ENCODE measurements around the gene ATP6V0A4.

The ATP6V0A4 gene

DNA sequence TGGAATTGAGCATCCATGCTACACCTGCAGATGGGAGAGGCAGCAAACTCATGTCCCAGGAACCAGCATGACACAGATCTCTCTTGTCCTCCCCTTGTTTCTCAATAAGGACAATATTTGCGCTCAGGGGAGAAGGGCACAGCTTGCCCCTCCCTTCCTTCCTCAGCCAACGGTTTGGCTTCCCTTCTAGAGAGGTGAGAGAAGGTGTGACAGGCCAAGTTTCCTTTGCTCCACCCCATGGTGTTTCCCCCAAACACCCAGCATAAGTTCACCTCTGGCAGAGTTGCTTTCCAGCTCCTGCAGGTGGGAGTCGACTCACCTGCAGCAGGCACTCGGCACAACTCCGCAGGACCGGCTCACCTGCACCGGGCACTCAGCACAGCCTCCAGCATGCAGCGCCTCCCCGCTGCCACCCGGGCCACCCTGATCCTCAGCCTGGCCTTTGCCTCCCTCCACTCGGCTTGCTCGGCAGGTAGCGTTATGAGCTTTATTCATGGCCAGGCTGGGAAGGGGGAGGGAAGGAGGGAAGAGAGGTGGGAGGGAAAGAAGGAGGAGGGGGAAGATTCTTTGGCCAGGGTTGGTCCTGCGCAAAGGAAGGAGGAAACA, at the start of gene ATP6V0A4, which contains the start of gene TMEM213:
TSS of gene ATP6V0A4 (minus strand) at position 482 of the 606 bp plus-strand sequence. CDS start 26,949 bp downstream, outside the sequence.
TSS of gene TMEM213 (plus strand) at position 280 of the 606 bp plus-strand sequence. CDS start at position 391, 111 bp downstream.
- Mint-ChIP-seq H3K27me3 (peaks cover 10 to 12% of the 10 kb centered on the region in 2 donors), H3K4me1 (no peaks in the 10 kb centered on the region), H3K27ac (no peak within 1 kb of the TSS), H3K36me3 (no peaks in the 10 kb centered on the region), H3K9me3 (no peaks in the 10 kb centered on the region), H3K4me3 (no peak within 1 kb of the TSS)
- DNase-seq (no peak), ATAC-seq (replicated peaks) (no peak)

DNA sequence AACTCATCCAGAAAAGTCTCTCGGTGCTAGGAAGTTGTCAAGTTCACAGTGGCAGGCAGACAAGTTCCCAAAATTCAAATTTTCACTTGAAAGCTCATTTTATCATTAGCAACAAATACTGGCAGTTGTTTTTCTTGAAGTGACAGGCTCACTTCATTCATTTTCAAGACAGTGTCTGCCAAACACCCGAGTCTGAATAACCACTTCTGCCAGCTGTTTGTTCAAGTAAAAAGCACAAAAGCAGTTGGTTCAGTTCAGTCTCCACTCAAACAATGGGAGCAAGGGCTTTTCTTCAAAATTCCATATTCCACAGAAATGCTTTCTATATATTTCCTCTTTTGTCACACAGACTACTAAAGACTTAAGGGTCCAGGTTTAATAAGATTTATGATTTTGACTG, 47.7 kb upstream of the ATP6V0A4 start:
- Mint-ChIP-seq H3K36me3 (peaks cover 0 to 3% of the 10 kb centered on the region in 2 donors), H3K9me3 (peaks cover 3% of the 10 kb centered on the region in 2 donors), H3K4me1 (no peaks in the 10 kb centered on the region), H3K27ac (no peak overlapping the region), H3K27me3 (no peaks in the 10 kb centered on the region), H3K4me3 (no peak overlapping the region)
- DNase-seq (no peak), ATAC-seq (replicated peaks) (no peak)

GRCh38 chr7:138843632-138844580, 45.9 kb upstream of the ATP6V0A4 start:
- H3K4me1 Mint-ChIP-seq, result no peaks in the 10 kb centered on the region
- H3K9me3 Mint-ChIP-seq, result no peaks in the 10 kb centered on the region
- DNase-seq (no peak), ATAC-seq (replicated peaks) (no peak)
- H3K27ac Mint-ChIP-seq, result no peak overlapping the region
- no peak overlapping the region for H3K4me3 Mint-ChIP-seq
- H3K27me3 Mint-ChIP-seq, result no peaks in the 10 kb centered on the region
- H3K36me3 Mint-ChIP-seq, result no peaks in the 10 kb centered on the region

- no peak overlapping the region for H3K4me3 Mint-ChIP-seq
Observed at GRCh38 chr7:138842111-138842510, 44.1 kb upstream of the ATP6V0A4 start.

GRCh38 chr7:138838166-138838565, 40.2 kb upstream of the ATP6V0A4 start:
- H3K27ac Mint-ChIP-seq, result no peak overlapping the region
- DNase-seq (no peak), ATAC-seq (replicated peaks) (no peak)
- H3K27me3 Mint-ChIP-seq, result no peaks in the 10 kb centered on the region
- no peak overlapping the region for H3K4me3 Mint-ChIP-seq
- H3K36me3 Mint-ChIP-seq, result no peaks in the 10 kb centered on the region
- no peaks in the 10 kb centered on the region for H3K9me3 Mint-ChIP-seq
- H3K4me1 Mint-ChIP-seq, result no peaks in the 10 kb centered on the region

More at GRCh38 chr7:138842111-138842510, 44.1 kb upstream of the ATP6V0A4 start:
- Mint-ChIP-seq H3K27me3 (no peaks in the 10 kb centered on the region), H3K27ac (no peak overlapping the region), H3K36me3 (no peaks in the 10 kb centered on the region), H3K4me1 (no peaks in the 10 kb centered on the region), H3K9me3 (no peaks in the 10 kb centered on the region)
- ATAC-seq (replicated peaks), result no peak
- DNase-seq, result no peak

DNA sequence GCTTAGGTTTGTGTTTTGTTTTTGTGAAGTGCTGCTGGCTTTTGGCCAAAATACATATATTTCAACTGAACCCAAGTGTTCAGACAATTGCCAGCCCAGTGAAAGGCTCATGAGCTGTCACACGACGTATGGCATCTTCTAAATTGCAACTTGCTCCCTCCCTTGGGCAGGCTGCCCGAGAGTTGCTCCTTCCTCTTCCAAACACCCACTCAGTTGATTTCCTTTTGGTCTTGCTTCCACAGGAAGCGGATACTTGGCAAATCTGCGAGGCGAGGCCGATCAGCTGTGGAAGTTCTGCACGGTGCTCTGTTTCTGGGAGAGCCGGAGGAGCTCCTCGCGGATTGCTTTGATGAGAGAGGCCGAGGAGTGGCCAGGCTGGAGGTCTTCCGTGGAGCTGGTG, 39.6 kb upstream of the ATP6V0A4 start:
- no peaks in the 10 kb centered on the region for H3K9me3 Mint-ChIP-seq
- no peaks in the 10 kb centered on the region for H3K36me3 Mint-ChIP-seq
- no peak overlapping the region for H3K27ac Mint-ChIP-seq
- ATAC-seq (replicated peaks) (no peak), DNase-seq (no peak)
- H3K27me3 Mint-ChIP-seq, result no peaks in the 10 kb centered on the region
- no peaks in the 10 kb centered on the region for H3K4me1 Mint-ChIP-seq
- H3K4me3 Mint-ChIP-seq, result no peak overlapping the region

DNA sequence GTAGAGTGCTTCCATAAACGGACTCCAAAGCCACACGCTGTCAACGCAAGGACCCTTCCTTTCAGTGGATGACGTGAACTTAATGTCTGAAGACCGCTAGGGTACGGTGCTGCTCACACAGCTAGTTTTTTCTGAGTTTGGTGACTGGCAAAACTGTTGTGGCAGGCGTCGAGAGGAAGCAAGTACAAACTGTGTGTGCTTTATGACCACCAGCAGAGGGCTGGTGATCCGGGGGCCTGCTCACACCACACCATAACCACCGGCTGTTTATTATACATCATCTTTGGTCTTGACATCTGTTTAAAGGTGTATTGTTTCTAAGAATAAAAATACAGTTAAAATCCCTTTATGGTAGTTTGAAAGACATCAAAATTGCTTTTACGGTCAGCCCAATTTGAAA, 37.1 kb upstream of the ATP6V0A4 start:
- H3K27ac Mint-ChIP-seq, result no peak overlapping the region
- H3K4me3 Mint-ChIP-seq, result no peak overlapping the region
- H3K27me3 Mint-ChIP-seq, result no peaks in the 10 kb centered on the region
- H3K9me3 Mint-ChIP-seq, result no peaks in the 10 kb centered on the region
- H3K4me1 Mint-ChIP-seq, result no peaks in the 10 kb centered on the region
- DNase-seq, result no peak
- no peaks in the 10 kb centered on the region for H3K36me3 Mint-ChIP-seq
- ATAC-seq (replicated peaks), result no peak

- Mint-ChIP-seq H3K9me3 (no peaks in the 10 kb centered on the region), H3K4me1 (no peaks in the 10 kb centered on the region), H3K4me3 (no peak overlapping the region), H3K27me3 (no peaks in the 10 kb centered on the region), H3K27ac (no peak overlapping the region), H3K36me3 (no peaks in the 10 kb centered on the region)
- ATAC-seq (replicated peaks) (no peak), DNase-seq (no peak)
Observed at GRCh38 chr7:138834583-138834982, 36.6 kb upstream of the ATP6V0A4 start.

DNA sequence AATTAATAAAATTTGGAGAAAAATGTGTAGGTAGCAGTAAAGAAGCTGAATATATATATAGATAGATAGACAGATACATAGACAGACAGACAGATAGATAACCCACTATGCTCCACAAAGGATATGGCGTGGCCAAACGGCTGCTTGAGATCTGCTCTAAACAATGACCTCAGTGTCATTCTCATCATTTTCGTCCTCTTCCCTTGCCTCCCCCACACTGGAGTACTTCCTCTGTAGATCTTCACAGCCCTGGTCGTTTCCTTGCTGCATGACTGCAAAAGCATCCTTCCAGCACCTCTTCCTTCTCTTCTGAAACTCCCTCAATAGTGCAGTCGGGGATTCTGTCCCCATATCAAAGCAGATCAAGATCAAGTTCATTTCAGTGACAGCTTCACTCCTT, 35.6 kb upstream of the ATP6V0A4 start:
- Mint-ChIP-seq H3K27ac (no peak overlapping the region), H3K4me3 (no peak overlapping the region), H3K9me3 (no peaks in the 10 kb centered on the region), H3K4me1 (no peaks in the 10 kb centered on the region), H3K27me3 (no peaks in the 10 kb centered on the region), H3K36me3 (no peaks in the 10 kb centered on the region)
- ATAC-seq (replicated peaks), result no peak
- DNase-seq, result no peak

- Mint-ChIP-seq H3K4me3 (no peak overlapping the region), H3K4me1 (no peaks in the 10 kb centered on the region), H3K27me3 (no peaks in the 10 kb centered on the region), H3K9me3 (no peaks in the 10 kb centered on the region), H3K36me3 (no peaks in the 10 kb centered on the region), H3K27ac (no peak overlapping the region)
- no peak for ATAC-seq (replicated peaks)
- no peak for DNase-seq
Observed at GRCh38 chr7:138832966-138833365, 35.0 kb upstream of the ATP6V0A4 start.

GRCh38 chr7:138829335-138829734, 31.3 kb upstream of the ATP6V0A4 start:
- H3K4me3 Mint-ChIP-seq, result no peak overlapping the region
- ATAC-seq (replicated peaks), result no peak
- no peak overlapping the region for H3K27ac Mint-ChIP-seq
- no peaks in the 10 kb centered on the region for H3K27me3 Mint-ChIP-seq
- no peak for DNase-seq
- H3K36me3 Mint-ChIP-seq, result no peaks in the 10 kb centered on the region
- H3K4me1 Mint-ChIP-seq, result no peaks in the 10 kb centered on the region
- peaks cover 0 to 6% of the 10 kb centered on the region in 2 donors for H3K9me3 Mint-ChIP-seq

DNA sequence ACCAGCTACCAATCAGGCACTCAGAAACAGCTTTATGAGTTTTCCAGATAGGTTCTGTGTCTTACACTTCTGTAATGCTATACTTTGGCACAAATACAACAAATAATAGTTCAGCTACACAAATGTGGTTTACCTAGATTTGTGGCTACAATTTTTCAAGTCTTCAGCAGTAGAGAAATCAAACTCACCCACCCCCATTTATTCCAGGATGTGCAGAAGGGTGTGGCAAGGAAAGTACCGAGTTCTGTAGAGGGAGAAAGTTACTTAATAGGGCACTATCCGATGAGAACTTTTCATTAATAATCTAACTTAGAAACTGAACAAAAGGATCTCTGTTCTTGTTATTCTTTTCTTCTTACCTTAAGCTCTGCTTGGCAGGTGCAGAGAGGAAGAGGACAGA, 30.3 kb upstream of the ATP6V0A4 start:
- Mint-ChIP-seq H3K4me3 (no peak overlapping the region), H3K27me3 (no peaks in the 10 kb centered on the region), H3K36me3 (no peaks in the 10 kb centered on the region), H3K27ac (no peak overlapping the region), H3K4me1 (no peaks in the 10 kb centered on the region), H3K9me3 (peaks cover 0 to 6% of the 10 kb centered on the region in 2 donors)
- no peak for ATAC-seq (replicated peaks)
- no peak for DNase-seq

- Mint-ChIP-seq H3K27ac (no peak overlapping the region), H3K4me3 (no peak overlapping the region)
- ATAC-seq (replicated peaks), result no peak
Observed at GRCh38 chr7:138825049-138825721, 27.2 kb upstream of the ATP6V0A4 start.

GRCh38 chr7:138822867-138823535, 25.0 kb upstream of the ATP6V0A4 start:
- no peak overlapping the region for H3K4me3 Mint-ChIP-seq
- H3K27ac Mint-ChIP-seq, result no peak overlapping the region
- H3K36me3 Mint-ChIP-seq, result no peaks in the 10 kb centered on the region
- H3K4me1 Mint-ChIP-seq, result no peaks in the 10 kb centered on the region
- DNase-seq, result no peak
- ATAC-seq (replicated peaks), result no peak
- peaks cover 0 to 6% of the 10 kb centered on the region in 2 donors for H3K9me3 Mint-ChIP-seq
- no peaks in the 10 kb centered on the region for H3K27me3 Mint-ChIP-seq

More at GRCh38 chr7:138825049-138825721, 27.2 kb upstream of the ATP6V0A4 start:
- no peak for DNase-seq
- no peaks in the 10 kb centered on the region for H3K27me3 Mint-ChIP-seq
- peaks cover 0 to 6% of the 10 kb centered on the region in 2 donors for H3K9me3 Mint-ChIP-seq
- no peaks in the 10 kb centered on the region for H3K36me3 Mint-ChIP-seq
- H3K4me1 Mint-ChIP-seq, result no peaks in the 10 kb centered on the region
